Nephron progenitor cell (in vitro differentiated cells): ENCODE results near the gene IRF5.

Experiments used
- DNase-seq: peaks from one replicate; pipeline ENCODE4 v3.0.0; 2021
- H3K27ac Mint-ChIP-seq: 2 replicates; pipeline ENCODE4 v1.8.0; 2021; ENCODE audit warnings: mild to moderate bottlenecking, moderate library complexity, mixed read lengths
- H3K27me3 Mint-ChIP-seq: 2 replicates; pipeline ENCODE4 v1.8.0; 2021; ENCODE audit warnings: mild to moderate bottlenecking, low read depth, mixed read lengths; ENCODE audit not compliant: poor library complexity
- H3K36me3 Mint-ChIP-seq: 2 replicates; pipeline ENCODE4 v1.8.0; 2021; ENCODE audit warnings: low read depth, mixed read lengths
- H3K4me1 Mint-ChIP-seq: 2 replicates; pipeline ENCODE4 v1.8.0; 2021; ENCODE audit warnings: mixed read lengths
- H3K4me3 Mint-ChIP-seq: 2 replicates; pipeline ENCODE4 v1.8.0; 2021; ENCODE audit warnings: mild to moderate bottlenecking, moderate library complexity, mixed read lengths
- H3K9me3 Mint-ChIP-seq: 2 replicates; pipeline ENCODE4 v1.8.0; 2021; ENCODE audit warnings: mild to moderate bottlenecking, moderate library complexity, mixed read lengths
- TF ChIP-seq, protein P1 (sequence below): fragments of 200-600 bp; sonication (generic); IDR thresholded peaks from 2 replicates; pipeline ENCODE4 v1.5.0; 2021; ENCODE audit warnings: antibody characterized with exemption

The IRF5 gene, protein sequence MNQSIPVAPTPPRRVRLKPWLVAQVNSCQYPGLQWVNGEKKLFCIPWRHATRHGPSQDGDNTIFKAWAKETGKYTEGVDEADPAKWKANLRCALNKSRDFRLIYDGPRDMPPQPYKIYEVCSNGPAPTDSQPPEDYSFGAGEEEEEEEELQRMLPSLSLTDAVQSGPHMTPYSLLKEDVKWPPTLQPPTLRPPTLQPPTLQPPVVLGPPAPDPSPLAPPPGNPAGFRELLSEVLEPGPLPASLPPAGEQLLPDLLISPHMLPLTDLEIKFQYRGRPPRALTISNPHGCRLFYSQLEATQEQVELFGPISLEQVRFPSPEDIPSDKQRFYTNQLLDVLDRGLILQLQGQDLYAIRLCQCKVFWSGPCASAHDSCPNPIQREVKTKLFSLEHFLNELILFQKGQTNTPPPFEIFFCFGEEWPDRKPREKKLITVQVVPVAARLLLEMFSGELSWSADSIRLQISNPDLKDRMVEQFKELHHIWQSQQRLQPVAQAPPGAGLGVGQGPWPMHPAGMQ

GRCh38 chr7:128937647-128938543 lies at the start of gene IRF5:
Gene IRF5 (plus strand): TSS chr7:128937927. CDS start chr7:128942082, 4,155 bp downstream.
- H3K4me1 Mint-ChIP-seq = peaks cover 21% of the 10 kb centered on the region
- H3K4me3 Mint-ChIP-seq = peak within 1 kb of the TSS; percentile 79
- H3K9me3 Mint-ChIP-seq = no peaks in the 10 kb centered on the region
- TF ChIP-seq, protein P1, sequence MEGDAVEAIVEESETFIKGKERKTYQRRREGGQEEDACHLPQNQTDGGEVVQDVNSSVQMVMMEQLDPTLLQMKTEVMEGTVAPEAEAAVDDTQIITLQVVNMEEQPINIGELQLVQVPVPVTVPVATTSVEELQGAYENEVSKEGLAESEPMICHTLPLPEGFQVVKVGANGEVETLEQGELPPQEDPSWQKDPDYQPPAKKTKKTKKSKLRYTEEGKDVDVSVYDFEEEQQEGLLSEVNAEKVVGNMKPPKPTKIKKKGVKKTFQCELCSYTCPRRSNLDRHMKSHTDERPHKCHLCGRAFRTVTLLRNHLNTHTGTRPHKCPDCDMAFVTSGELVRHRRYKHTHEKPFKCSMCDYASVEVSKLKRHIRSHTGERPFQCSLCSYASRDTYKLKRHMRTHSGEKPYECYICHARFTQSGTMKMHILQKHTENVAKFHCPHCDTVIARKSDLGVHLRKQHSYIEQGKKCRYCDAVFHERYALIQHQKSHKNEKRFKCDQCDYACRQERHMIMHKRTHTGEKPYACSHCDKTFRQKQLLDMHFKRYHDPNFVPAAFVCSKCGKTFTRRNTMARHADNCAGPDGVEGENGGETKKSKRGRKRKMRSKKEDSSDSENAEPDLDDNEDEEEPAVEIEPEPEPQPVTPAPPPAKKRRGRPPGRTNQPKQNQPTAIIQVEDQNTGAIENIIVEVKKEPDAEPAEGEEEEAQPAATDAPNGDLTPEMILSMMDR = no peak
- no peak within 1 kb of the TSS for H3K27ac Mint-ChIP-seq
- H3K27me3 Mint-ChIP-seq = peaks cover 84% of the 10 kb centered on the region
- DNase-seq = peak; percentile 59
- H3K36me3 Mint-ChIP-seq = no peaks in the 10 kb centered on the region

- H3K9me3 Mint-ChIP-seq = no peaks in the 10 kb centered on the region
- DNase-seq = no peak
- TF ChIP-seq, protein P1 = no peak
- H3K36me3 Mint-ChIP-seq = peaks cover 6% of the 10 kb centered on the region
- peaks cover 21% of the 10 kb centered on the region for H3K27me3 Mint-ChIP-seq
- peaks cover 21% of the 10 kb centered on the region for H3K4me1 Mint-ChIP-seq
- no peak overlapping the region for H3K4me3 Mint-ChIP-seq
- H3K27ac Mint-ChIP-seq = no peak overlapping the region
Observed at GRCh38 chr7:128888039-128888755, 49.5 kb upstream of the IRF5 start.

GRCh38 chr7:128888756-128889095 lies 49.0 kb upstream of the IRF5 start:
- Mint-ChIP-seq H3K9me3 (no peaks in the 10 kb centered on the region), H3K4me3 (no peak overlapping the region), H3K36me3 (peaks cover 6% of the 10 kb centered on the region), H3K27ac (no peak overlapping the region), H3K4me1 (peaks cover 17% of the 10 kb centered on the region), H3K27me3 (peaks cover 21% of the 10 kb centered on the region)
- DNase-seq = no peak
- TF ChIP-seq, protein P1 = no peak

- no peaks in the 10 kb centered on the region for H3K9me3 Mint-ChIP-seq
- H3K4me3 Mint-ChIP-seq = no peak overlapping the region
- TF ChIP-seq, protein P1 = no peak
- no peak overlapping the region for H3K27ac Mint-ChIP-seq
- DNase-seq = no peak
- H3K27me3 Mint-ChIP-seq = peaks cover 21% of the 10 kb centered on the region
- H3K36me3 Mint-ChIP-seq = peaks cover 6% of the 10 kb centered on the region
- H3K4me1 Mint-ChIP-seq = peaks cover 13% of the 10 kb centered on the region
Observed at GRCh38 chr7:128889121-128889520, 48.6 kb upstream of the IRF5 start.

DNA sequence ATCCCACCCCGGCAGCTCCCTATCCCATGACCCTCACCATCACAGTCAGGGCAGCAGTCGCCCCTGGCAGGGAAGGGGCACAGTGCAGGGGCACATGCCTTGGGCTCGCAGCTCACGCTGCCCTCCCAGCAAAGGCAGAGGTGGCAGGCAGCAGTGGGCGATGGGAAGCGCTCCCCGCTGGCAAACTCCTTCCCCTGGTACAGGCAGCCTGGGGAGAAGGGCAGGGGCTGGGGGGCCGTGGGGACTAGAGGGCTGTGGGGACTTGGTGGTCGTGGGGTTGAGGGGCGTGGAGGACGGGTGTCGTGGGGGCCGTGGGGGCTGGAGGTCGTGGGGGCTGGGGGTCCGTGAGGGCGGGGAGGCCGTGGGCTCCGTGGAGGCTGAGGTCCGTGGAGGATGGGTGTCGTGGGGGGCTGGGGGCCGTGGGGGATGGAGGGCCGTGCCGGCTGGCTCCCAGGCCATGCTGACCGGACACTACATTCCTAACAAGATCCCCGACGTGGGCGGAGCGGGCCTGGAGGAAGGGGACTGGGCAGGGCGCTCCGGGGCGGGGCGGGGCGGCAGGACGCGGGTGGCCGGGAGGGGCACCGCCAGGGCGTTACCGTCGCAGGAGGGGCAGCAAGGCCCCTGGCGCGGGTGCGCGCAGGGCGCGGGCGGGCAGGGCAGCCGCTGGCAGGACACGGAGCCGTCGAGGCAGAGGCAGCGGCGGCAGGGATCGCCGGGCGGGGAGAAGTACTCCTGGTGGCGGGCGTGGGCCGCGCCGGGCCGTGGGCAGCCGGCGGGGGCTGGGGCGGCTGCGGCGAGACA lies 47.2 kb upstream of the IRF5 start:
- Mint-ChIP-seq H3K9me3 (no peaks in the 10 kb centered on the region), H3K27me3 (peaks cover 21% of the 10 kb centered on the region), H3K4me1 (peaks cover 6% of the 10 kb centered on the region), H3K4me3 (no peak overlapping the region), H3K36me3 (peaks cover 6% of the 10 kb centered on the region), H3K27ac (no peak overlapping the region)
- TF ChIP-seq, protein P1 = no peak
- DNase-seq = peak; percentile 54
